Heart right ventricle (tissue), 16 donors: Measurements from ENCODE around the gene KLF11. TPM values are rescaled to one million over a fixed set of nuclear protein-coding genes. Genes with fewer than 3 reads are reported as not detected.

ENCODE experiments used
- ATAC-seq, 8 donors: fragments of 200-7000 bp; cut with Tn5 transposase; one replicate each; pipeline ENCODE4 v1.9.1; 2020; ENCODE audit warnings: mild to moderate bottlenecking in 8 of 8, moderate library complexity in 8 of 8, moderate number of reproducible peaks in 1 of 8
- DNase-seq, 2 donors: peaks; one replicate each; pipeline ENCODE4 v3.0.0-alpha.2; 2020
- H3K27ac ChIP-seq, 10 donors: fragments of 200-600 bp; sonication (generic) in 2 of 10; one replicate each; pipeline versions ENCODE4 v1.5.0 to v1.8.0; 2020 to 2022; ENCODE audit warnings: mild to moderate bottlenecking in 3 of 10
- H3K27me3 ChIP-seq, 7 donors: fragments of 200-600 bp; one replicate each; pipeline ENCODE4 v1.8.0; 2021 to 2022; ENCODE audit warnings: mild to moderate bottlenecking in 2 of 7
- H3K36me3 ChIP-seq, 9 donors: fragments of 200-600 bp; sonication (generic) in 1 of 9; one replicate each; pipeline versions ENCODE4 v1.5.0 to v1.8.0; 2020 to 2022; ENCODE audit warnings: mild to moderate bottlenecking in 2 of 9
- H3K4me1 ChIP-seq, 9 donors: fragments of 200-600 bp; sonication (generic) in 1 of 9; one replicate each; pipeline versions ENCODE4 v1.5.0 to v1.8.0; 2020 to 2022; ENCODE audit warnings: mild to moderate bottlenecking in 4 of 9
- H3K4me3 ChIP-seq, 10 donors: fragments of 200-600 bp; sonication (generic) in 2 of 10; one replicate each; pipeline versions ENCODE4 v1.5.0 to v1.8.0; 2020 to 2022; ENCODE audit warnings: mild to moderate bottlenecking in 7 of 10, moderate library complexity in 2 of 10
- H3K9me3 ChIP-seq, 11 donors: fragments of 200-600 bp in 10 of 11; sonication (generic) in 2 of 11; one replicate each; pipeline versions ENCODE4 v1.5.0 to v1.8.0; 2013 to 2022; ENCODE audit warnings: mild to moderate bottlenecking in 2 of 11, control low read depth in 1 of 11, moderate library complexity in 1 of 11
- whole genome bisulfite sequencing, 2 donors: extraction: QIAGEN DNeasy Blood & Tissue Kit; methylation state at CpG; one replicate each; pipeline ENCODE4 v1.1.7; 2013; ENCODE audit warnings: inconsistent platforms in 1 of 2; 5-methylcytosine and 5-hydroxymethylcytosine counted together
- intact Hi-C, 10 donors: fragments of 100-400 bp; cut with DNase I; formaldehyde crosslinking; loops; one replicate each; pipeline versions ENCODE4 v1.11.1 to v1.14.2; 2022
- polyA plus RNA-seq, 2 donors: library from polyadenylated mRNA; stranded (reverse); fragments of 200-250 nt; gene quantifications; one replicate each; pipeline ENCODE4 v1.2.3, GENCODE V29; 2013
- total RNA-seq, 10 donors: library from RNA; stranded (reverse); fragmentation: NEBNext Ultra II Directional in 3 of 10; extraction: Animal tissue kit (Norgen Biotek cat#: 25700) in 3 of 10; gene quantifications; one replicate each; pipeline versions ENCODE4 v1.2.1 to v1.2.4, GENCODE V29; 2021 to 2023
- TF ChIP-seq, protein P1 (sequence below), 9 donors: fragments of 200-600 bp; sonication (generic) in 2 of 9; IDR thresholded peaks; one replicate each; pipeline versions ENCODE4 v1.5.0 to v1.8.0; 2021 to 2022; ENCODE audit warnings: antibody characterized with exemption in 9 of 9, mild to moderate bottlenecking in 5 of 9, moderate library complexity in 1 of 9
- donor health status: Arrhythmogenic right ventricular cardiomyopathy.
- donor health status: ischemic (EF 13 %, LVEDD 7.1; RV severe dilation, severe dysfunction).
- donor health status: healthy with polysubstance abuse.
- donor health status: DM: no; HTN: yes; CAD: no.
- donor health status: DM: no; HTN: no; CAD: no.
- donor health status: ischemic (EF 25% LVEDD 6.9; RV normal size, moderate dysfunction).
- donor health status: ischemic (EF 25% LVEDD 5.7; RV mildly dilated, moderate dysfunction).
- donor health status: healthy.
- donor health status: DM: yes; HTN: yes; CAD: no.
- donor health status: Ischemic cardiomyopathy.
- donor health status: ischemic (EF 35%, LVEDD 5.7; RV mildly dilated, moderate dysfunction).
- donor health status: nonischemic (EF 11% LVEDD 7.7; RV severe dilation, severe dysfunction).
- donor health status: DM: yes; HTN: yes; CAD: no.
- donor health status: PGD.
- donor health status: ischemic (EF 29% LVEDD 5.4; RV normal size, mild dysfunction).
- donor health status: nonischemic (EF 23%, LVEDD 6.1; RV moderate dilation, normal function).

The KLF11 gene
- total and polyA plus RNA-seq, 12 donors: 6.1 to 33.7 (median 19.3) TPM

DNA sequence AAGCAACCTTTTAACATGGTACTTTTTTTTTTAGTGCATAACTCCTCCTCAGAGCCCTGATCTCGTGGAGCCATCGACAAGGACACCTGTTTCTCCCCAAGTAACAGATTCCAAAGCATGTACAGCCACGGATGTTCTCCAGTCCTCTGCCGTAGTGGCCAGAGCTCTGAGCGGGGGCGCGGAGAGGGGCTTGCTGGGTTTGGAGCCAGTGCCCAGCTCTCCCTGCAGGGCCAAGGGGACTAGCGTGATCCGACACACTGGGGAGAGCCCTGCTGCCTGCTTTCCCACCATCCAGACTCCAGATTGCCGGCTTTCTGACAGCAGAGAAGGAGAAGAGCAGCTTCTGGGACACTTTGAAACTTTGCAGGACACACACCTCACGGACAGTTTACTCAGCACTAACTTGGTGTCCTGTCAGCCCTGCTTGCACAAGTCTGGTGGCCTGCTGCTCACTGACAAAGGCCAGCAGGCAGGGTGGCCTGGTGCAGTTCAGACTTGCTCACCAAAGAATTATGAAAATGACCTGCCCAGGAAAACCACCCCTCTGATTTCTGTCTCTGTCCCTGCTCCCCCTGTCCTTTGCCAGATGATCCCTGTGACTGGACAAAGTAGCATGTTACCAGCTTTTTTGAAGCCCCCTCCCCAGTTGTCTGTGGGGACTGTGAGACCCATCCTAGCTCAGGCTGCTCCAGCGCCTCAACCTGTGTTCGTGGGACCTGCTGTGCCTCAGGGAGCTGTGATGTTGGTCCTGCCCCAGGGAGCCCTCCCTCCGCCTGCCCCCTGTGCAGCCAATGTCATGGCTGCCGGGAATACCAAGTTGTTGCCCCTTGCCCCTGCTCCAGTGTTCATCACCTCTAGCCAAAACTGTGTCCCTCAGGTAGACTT, 4.5 kb downstream of the KLF11 start:
- Histone ChIP-seq H3K4me3 (peak overlapping the region in 1 of 10 donors; percentile 7), H3K27me3 (no peaks in the 10 kb centered on the region), H3K9me3 (no peaks in the 10 kb centered on the region), H3K4me1 (peaks cover 5 to 74% (median 59%) of the 10 kb centered on the region in 9 donors), H3K27ac (peak overlapping the region in 3 of 10 donors; percentile 20 to 100 (median 48)), H3K36me3 (peaks cover 0 to 69% (median 38%) of the 10 kb centered on the region in 9 donors)
- WGBS, 2 donors: 81 to 83% methylated on average over 15 of the region's 15 CpGs
- TF ChIP-seq, protein P1, sequence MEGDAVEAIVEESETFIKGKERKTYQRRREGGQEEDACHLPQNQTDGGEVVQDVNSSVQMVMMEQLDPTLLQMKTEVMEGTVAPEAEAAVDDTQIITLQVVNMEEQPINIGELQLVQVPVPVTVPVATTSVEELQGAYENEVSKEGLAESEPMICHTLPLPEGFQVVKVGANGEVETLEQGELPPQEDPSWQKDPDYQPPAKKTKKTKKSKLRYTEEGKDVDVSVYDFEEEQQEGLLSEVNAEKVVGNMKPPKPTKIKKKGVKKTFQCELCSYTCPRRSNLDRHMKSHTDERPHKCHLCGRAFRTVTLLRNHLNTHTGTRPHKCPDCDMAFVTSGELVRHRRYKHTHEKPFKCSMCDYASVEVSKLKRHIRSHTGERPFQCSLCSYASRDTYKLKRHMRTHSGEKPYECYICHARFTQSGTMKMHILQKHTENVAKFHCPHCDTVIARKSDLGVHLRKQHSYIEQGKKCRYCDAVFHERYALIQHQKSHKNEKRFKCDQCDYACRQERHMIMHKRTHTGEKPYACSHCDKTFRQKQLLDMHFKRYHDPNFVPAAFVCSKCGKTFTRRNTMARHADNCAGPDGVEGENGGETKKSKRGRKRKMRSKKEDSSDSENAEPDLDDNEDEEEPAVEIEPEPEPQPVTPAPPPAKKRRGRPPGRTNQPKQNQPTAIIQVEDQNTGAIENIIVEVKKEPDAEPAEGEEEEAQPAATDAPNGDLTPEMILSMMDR (IDR thresholded peaks at IDR 0.05): no peak
- intact Hi-C loops: loop anchor here (1.0 to 10.0 kb wide), 7 partner anchors 61 to 236 kb away; no protein-coding TSS in a partner anchor
- ATAC-seq (no peak), DNase-seq (no peak)

- Histone ChIP-seq H3K27ac (peak overlapping the region in 3 of 10 donors; percentile 14 to 48 (median 17)), H3K27me3 (no peaks in the 10 kb centered on the region), H3K4me1 (peaks cover 5 to 82% (median 65%) of the 10 kb centered on the region in 9 donors), H3K4me3 (peak overlapping the region in 2 of 10 donors; percentile 7), H3K36me3 (peaks cover 0 to 77% (median 41%) of the 10 kb centered on the region in 9 donors), H3K9me3 (no peaks in the 10 kb centered on the region)
- intact Hi-C loops: loop anchor here (1.0 to 10.0 kb wide), 7 partner anchors 61 to 236 kb away; no protein-coding TSS in a partner anchor
- DNase-seq: no peak
- 60 to 63% methylated on average over 10 of the region's 10 CpGs for WGBS, 2 donors
- peak in 2 of 8 donors; percentile 23 to 32 for ATAC-seq
- TF ChIP-seq, protein P1 (IDR thresholded peaks at IDR 0.05): peak; percentile 32 to 79 (median 67)
These were observed 5.3 kb downstream of the KLF11 start for GRCh38 chr2:10048501-10049171.

GRCh38 chr2:10052216-10052615, 8.9 kb downstream of the KLF11 start:
- intact Hi-C loops: loop anchor here in 2 of 10 donors (5.0 to 10.0 kb wide), 2 partner anchors 247 to 250 kb away; no protein-coding TSS in a partner anchor
- H3K27ac ChIP-seq: peak overlapping the region in 1 of 10 donors; percentile 21
- H3K27me3 ChIP-seq: no peaks in the 10 kb centered on the region
- ATAC-seq (no peak), DNase-seq (no peak)
- peaks cover 0 to 92% (median 35%) of the 10 kb centered on the region in 9 donors for H3K36me3 ChIP-seq
- TF ChIP-seq, protein P1 (IDR thresholded peaks at IDR 0.05): no peak
- H3K9me3 ChIP-seq: no peaks in the 10 kb centered on the region
- peaks cover 5 to 85% (median 61%) of the 10 kb centered on the region in 9 donors for H3K4me1 ChIP-seq
- H3K4me3 ChIP-seq: no peak overlapping the region
- 87 to 89% methylated on average over 16 of the region's 16 CpGs for WGBS, 2 donors

DNA sequence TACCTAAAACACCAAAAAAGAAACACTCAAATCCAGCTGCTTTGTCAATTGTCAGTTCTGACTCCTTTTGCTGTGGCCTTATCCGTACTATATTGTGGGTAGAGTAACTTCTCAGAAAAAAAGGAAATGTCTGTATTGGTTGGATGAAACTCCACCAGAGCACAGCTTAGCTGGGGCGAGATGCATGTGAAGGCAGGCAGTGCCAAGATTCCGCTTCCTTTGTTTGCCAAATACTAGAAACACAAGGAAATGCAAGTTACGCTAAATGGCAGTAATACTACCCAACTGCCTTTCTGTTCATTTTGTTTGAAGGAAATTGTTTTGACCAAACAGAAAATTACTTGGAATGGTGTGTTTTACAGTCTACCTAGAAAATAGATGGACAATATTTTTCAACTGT, 10.0 kb downstream of the KLF11 start:
- Histone ChIP-seq H3K27me3 (no peaks in the 10 kb centered on the region), H3K4me3 (no peak overlapping the region), H3K36me3 (peaks cover 0 to 81% (median 24%) of the 10 kb centered on the region in 9 donors), H3K27ac (peak overlapping the region in 1 of 10 donors; percentile 5), H3K9me3 (no peaks in the 10 kb centered on the region), H3K4me1 (peaks cover 2 to 84% (median 60%) of the 10 kb centered on the region in 9 donors)
- TF ChIP-seq, protein P1 (IDR thresholded peaks at IDR 0.05): no peak
- intact Hi-C loops: loop anchor here in 2 of 10 donors (5.0 to 10.0 kb wide), 2 partner anchors 249 to 251 kb away; no protein-coding TSS in a partner anchor
- DNase-seq (no peak), ATAC-seq (no peak)
- WGBS, 2 donors: 61 to 66% methylated on average over 4 of the region's 4 CpGs
